Breast epithelium (tissue), 4 donors: ENCODE results near the gene PLSCR1. TPM values are rescaled to one million over a fixed set of nuclear protein-coding genes. Genes with fewer than 3 reads are reported as not detected.

Source experiments
- DNase-seq, 2 donors: peaks; one replicate each; pipeline ENCODE4 v3.0.0-alpha.2; 2019; ENCODE audit warnings: low spot score in 2 of 2
- H3K27ac ChIP-seq, 2 donors: fragments of 200-600 bp; sonication (generic) in 1 of 2; one replicate each; pipeline ENCODE4 v1.5.1; 2016 to 2019; ENCODE audit warnings: mild to moderate bottlenecking in 1 of 2
- H3K27me3 ChIP-seq, 2 donors: fragments of 200-600 bp; sonication (generic) in 1 of 2; one replicate each; pipeline versions ENCODE4 v1.5.1 to v1.6.0; 2017 to 2019; ENCODE audit warnings: control low read depth in 1 of 2, mild to moderate bottlenecking in 1 of 2
- H3K36me3 ChIP-seq: fragments of 200-600 bp; one replicate; pipeline ENCODE4 v1.5.1; 2019
- H3K4me1 ChIP-seq, 2 donors: fragments of 200-600 bp; sonication (generic); one replicate each; pipeline ENCODE4 v1.5.1; 2016 to 2019; ENCODE audit warnings: control low read depth in 1 of 2
- H3K4me3 ChIP-seq, 3 donors: fragments of 200-600 bp; sonication (generic); 1 replicate in 2 of 3; 2 replicates in 1 of 3; pipeline ENCODE4 v1.5.1; 2016 to 2019; ENCODE audit warnings: mild to moderate bottlenecking in 3 of 3, moderate library complexity in 2 of 3
- H3K9me3 ChIP-seq, 2 donors: fragments of 200-600 bp; sonication (generic) in 1 of 2; one replicate each; pipeline ENCODE4 v1.5.1; 2016 to 2019; ENCODE audit warnings: control low read depth in 1 of 2
- POLR2A ChIP-seq: fragments of 450-650 bp; IDR thresholded peaks from one replicate; pipeline ENCODE4 v1.6.1; 2016; ENCODE audit warnings: antibody characterized with exemption, mild to moderate bottlenecking, moderate library complexity
- POLR2AphosphoS5 ChIP-seq, 3 donors: sonication (generic); formaldehyde crosslinking; IDR thresholded peaks; one replicate each; pipeline ENCODE4 v1.6.1; 2017; ENCODE audit warnings: antibody characterized with exemption in 3 of 3
- intact Hi-C: fragments of 100-400 bp; cut with DNase I; formaldehyde crosslinking; loops from one replicate; pipeline ENCODE4 v1.15.1; 2023; ENCODE audit warnings: low total_unique reads
- total RNA-seq, 3 donors: library from RNA; depleted of rRNA; stranded (reverse); fragments of >200 nt; gene quantifications; one replicate each; pipeline ENCODE4 v1.1.0, GENCODE V29; 2016
- TF ChIP-seq, protein P1 (sequence below), 3 donors: fragments of 450-650 bp; IDR thresholded peaks; one replicate each; pipeline ENCODE4 v1.5.1; 2016 to 2017; ENCODE audit warnings: antibody characterized with exemption in 3 of 3, mild to moderate bottlenecking in 3 of 3, moderate library complexity in 3 of 3

PLSCR1 gene
- total RNA-seq, 3 donors from 2014 or later = 81.8 to 149 (median 148) TPM

DNA sequence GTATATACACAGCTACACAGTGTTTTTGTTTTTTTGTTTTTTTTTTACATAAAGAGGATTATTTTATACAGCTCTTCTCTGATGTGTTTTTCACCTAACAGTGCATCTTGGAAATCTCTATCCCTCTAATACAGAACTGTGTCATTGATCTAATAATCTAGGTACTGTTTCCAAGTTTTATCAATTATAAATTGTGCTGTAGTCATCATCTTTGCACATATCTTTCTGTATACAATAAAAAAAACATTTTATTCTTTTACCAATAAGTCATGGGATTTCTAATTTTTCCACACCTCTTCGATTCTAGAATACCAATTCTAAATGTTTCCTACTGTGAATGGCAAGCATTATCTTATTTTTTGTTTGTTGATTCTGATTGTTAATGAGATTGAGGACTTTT, 73.4 kb downstream of the PLSCR1 start:
- Histone ChIP-seq H3K27ac (no peak overlapping the region), H3K36me3 (no peaks in the 10 kb centered on the region), H3K9me3 (no peaks in the 10 kb centered on the region), H3K27me3 (no peaks in the 10 kb centered on the region), H3K4me1 (peaks cover 0 to 5% of the 10 kb centered on the region in 2 donors), H3K4me3 (no peak overlapping the region)
- DNase-seq = no peak
- TF ChIP-seq POLR2AphosphoS5 (IDR thresholded peaks at IDR 0.05) = no peak
- TF ChIP-seq, protein P1, sequence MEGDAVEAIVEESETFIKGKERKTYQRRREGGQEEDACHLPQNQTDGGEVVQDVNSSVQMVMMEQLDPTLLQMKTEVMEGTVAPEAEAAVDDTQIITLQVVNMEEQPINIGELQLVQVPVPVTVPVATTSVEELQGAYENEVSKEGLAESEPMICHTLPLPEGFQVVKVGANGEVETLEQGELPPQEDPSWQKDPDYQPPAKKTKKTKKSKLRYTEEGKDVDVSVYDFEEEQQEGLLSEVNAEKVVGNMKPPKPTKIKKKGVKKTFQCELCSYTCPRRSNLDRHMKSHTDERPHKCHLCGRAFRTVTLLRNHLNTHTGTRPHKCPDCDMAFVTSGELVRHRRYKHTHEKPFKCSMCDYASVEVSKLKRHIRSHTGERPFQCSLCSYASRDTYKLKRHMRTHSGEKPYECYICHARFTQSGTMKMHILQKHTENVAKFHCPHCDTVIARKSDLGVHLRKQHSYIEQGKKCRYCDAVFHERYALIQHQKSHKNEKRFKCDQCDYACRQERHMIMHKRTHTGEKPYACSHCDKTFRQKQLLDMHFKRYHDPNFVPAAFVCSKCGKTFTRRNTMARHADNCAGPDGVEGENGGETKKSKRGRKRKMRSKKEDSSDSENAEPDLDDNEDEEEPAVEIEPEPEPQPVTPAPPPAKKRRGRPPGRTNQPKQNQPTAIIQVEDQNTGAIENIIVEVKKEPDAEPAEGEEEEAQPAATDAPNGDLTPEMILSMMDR (IDR thresholded peaks at IDR 0.05) = no peak
- intact Hi-C loops = no loop called here

DNA sequence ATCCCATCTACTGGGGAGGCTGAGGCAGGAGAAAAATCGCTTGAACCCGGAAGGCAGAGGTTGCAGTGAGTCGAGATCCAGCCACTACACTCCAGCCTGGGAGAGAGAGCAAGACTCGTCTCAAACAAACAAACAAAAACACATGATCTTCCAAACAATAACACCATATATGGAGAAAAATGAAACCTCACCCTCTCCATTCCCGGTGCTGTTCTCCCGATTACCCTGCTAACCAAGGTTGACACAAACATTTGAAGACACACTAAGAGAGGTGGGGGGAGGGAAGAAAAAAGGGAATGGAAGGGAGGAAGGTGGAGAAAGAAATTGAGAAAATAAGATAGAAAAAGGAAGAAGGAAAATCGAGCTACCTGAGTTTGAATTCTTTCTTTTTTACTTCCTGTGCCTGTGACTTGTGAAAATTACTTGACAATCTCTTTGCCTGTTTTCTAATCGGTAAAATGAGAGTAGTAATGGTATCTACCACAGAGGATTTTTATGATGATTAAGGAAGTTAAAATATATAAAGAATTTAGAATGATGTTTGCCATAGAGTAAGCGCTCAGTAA, 73.9 kb downstream of the PLSCR1 start:
- Histone ChIP-seq H3K36me3 (no peaks in the 10 kb centered on the region), H3K9me3 (no peaks in the 10 kb centered on the region), H3K27me3 (no peaks in the 10 kb centered on the region), H3K4me1 (peaks cover 0 to 5% of the 10 kb centered on the region in 2 donors), H3K4me3 (no peak overlapping the region), H3K27ac (no peak overlapping the region)
- intact Hi-C loops = no loop called here
- TF ChIP-seq POLR2A = no peak
- TF ChIP-seq POLR2AphosphoS5 (IDR thresholded peaks at IDR 0.05) = no peak
- TF ChIP-seq, protein P1 (IDR thresholded peaks at IDR 0.05) = no peak
- no peak for DNase-seq

DNA sequence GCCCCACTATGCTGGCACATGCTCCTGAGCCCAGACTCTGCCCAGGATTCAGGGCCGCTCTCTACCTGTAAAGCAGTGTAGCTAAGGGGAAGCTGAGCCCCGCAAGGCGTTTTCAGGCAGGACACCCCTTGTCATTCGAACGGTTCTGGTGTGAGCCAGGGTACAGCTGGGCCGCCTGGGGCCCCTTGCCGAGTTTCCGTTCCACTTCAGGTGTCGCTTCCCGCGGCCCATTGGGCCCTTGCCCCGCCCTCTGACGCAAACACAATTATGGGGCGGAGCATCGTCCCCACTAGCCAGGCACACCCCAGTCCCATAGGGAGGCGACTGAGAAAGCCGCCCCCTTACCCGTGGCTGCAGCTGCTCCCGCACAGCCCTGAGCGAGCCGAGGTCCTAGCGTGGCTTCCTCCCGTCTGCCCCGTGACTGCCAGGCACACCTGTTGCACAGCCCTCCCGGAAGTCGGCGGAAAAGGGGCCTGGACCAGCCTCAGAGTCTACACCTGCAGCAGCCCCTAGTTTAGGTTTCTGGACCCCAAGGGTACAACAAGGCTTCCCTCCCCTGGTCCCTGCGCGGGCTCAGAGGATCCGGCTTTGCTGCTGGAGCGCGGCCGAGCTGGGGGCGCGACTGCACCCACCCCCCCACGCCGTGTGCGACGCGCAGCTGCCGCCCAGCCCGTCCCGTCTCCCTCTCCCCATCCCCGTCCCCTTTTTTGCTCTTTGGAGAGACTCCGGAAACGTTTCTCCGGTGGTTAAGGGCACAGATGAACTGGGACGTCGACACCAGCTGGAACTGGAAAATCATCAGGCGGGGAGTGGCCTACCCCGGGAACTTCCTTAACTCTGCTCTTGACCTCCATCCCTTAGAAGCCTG, 75.0 kb downstream of the PLSCR1 start, which contains the start of gene PLSCR2:
PLSCR2 (minus strand) TSS at position 412 of the 868 bp plus-strand sequence. CDS start 9,657 bp downstream, outside the sequence.
- H3K4me3 ChIP-seq = peak within 1 kb of the TSS; percentile 40 to 75 (median 63)
- H3K27ac ChIP-seq = peak within 1 kb of the TSS; percentile 83 to 84
- H3K4me1 ChIP-seq = peaks cover 0 to 5% of the 10 kb centered on the region in 2 donors
- DNase-seq = peak; percentile 41 to 71
- H3K36me3 ChIP-seq = no peaks in the 10 kb centered on the region
- H3K9me3 ChIP-seq = no peaks in the 10 kb centered on the region
- TF ChIP-seq POLR2AphosphoS5 (IDR thresholded peaks at IDR 0.05) (peak in 1 of 3 donors; percentile 21), POLR2A (no peak)
- TF ChIP-seq, protein P1 (IDR thresholded peaks at IDR 0.05) = no peak
- intact Hi-C loops = no loop called here
- no peaks in the 10 kb centered on the region for H3K27me3 ChIP-seq

DNA sequence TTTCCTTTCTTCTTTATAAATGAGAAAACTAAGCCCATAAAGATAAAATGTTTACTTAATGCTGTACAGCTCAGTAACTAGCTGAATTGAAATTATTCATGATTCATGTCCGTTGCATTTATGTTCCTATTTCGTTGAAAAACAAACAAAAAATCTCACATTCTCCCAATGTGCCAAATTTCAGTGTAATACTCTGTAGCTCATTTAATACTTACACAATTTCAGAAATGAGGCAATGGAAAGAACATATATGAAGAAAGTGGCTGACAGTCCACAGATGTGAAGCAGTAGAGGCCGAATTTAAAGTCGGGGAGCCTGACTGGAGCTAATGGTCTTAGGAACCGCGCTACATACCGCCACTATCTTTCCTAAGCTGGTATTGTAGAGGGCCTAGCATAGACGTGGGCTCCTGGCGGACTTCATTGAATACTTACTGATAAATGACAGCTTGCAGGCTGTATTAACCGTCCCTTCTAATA, 75.7 kb downstream of the PLSCR1 start:
- no peak for DNase-seq
- no peaks in the 10 kb centered on the region for H3K9me3 ChIP-seq
- H3K27ac ChIP-seq = peak overlapping the region; percentile 83 to 84
- TF ChIP-seq POLR2AphosphoS5 (IDR thresholded peaks at IDR 0.05) = no peak
- no peak for TF ChIP-seq POLR2A
- TF ChIP-seq, protein P1 (IDR thresholded peaks at IDR 0.05) = no peak
- peaks cover 0 to 5% of the 10 kb centered on the region in 2 donors for H3K4me1 ChIP-seq
- no peaks in the 10 kb centered on the region for H3K27me3 ChIP-seq
- H3K36me3 ChIP-seq = no peaks in the 10 kb centered on the region
- intact Hi-C loops = no loop called here
- H3K4me3 ChIP-seq = peak overlapping the region in 2 of 3 donors; percentile 63 to 75

DNA sequence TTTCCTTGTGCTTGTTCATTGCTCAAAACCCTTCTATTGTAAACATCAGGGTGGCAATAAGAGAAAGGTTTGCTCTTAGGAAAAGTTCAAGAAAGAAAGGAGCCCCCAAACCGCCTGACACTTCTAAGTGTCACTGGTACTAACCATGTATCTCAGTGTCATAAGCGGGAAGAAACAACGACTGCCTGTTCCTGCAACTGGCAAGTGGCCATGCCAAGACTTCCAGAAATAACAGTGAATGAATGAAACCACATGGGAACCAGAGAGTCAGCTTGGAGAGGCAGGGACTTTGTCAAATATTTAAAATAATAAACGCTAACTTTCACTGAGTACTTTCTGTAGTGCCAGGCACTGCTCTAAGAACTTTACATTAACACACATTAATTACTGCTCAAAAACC, 76.2 kb downstream of the PLSCR1 start:
- TF ChIP-seq POLR2A (no peak), POLR2AphosphoS5 (IDR thresholded peaks at IDR 0.05) (no peak)
- TF ChIP-seq, protein P1 (IDR thresholded peaks at IDR 0.05) = no peak
- intact Hi-C loops = no loop called here
- H3K4me1 ChIP-seq = peaks cover 0 to 5% of the 10 kb centered on the region in 2 donors
- no peaks in the 10 kb centered on the region for H3K36me3 ChIP-seq
- H3K27ac ChIP-seq = peak overlapping the region in 1 of 2 donors; percentile 18
- no peak for DNase-seq
- no peak overlapping the region for H3K4me3 ChIP-seq
- no peaks in the 10 kb centered on the region for H3K9me3 ChIP-seq
- H3K27me3 ChIP-seq = no peaks in the 10 kb centered on the region
